GF-D8 (cell line): ENCODE measurements around the gene SLC17A7.

Experiments used
- DNase-seq: peaks from one replicate; lab custom pipeline; 2025; lab: John Stamatoyannopoulos, UW

SLC17A7 gene

DNA sequence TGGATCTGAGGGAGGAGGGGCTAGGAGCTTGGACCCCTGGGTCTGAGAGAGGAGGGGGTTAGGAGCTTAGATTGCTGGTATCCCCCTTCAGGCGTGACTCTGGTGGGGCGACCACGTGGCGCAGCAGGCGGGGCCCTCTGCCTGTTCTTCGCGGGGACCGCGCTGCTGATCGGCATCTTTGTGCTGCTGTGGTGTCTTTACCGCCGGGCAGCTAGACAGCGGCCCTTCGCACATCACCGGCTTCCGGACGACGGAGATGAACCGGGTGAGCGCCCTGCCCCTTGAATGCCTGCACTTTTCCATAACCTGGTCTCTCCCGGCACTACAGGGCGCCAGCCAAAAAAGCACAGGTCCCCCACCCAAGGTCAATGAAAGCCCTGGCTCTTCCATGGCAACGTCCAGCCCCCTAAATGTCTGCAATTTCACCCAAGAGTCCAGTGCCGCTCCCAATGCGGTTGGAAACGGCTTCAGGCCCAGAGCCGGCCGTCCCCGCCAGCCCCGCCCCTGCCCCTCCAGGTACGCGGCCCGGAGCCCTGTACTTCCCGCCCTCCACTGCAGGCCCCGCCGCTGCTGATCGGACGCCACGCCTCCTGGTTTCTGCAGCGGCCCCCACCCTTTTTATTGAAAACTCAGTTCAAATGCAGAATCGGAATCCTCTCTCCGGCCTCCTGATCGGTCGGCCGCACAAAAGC is 13.3 kb downstream of the SLC17A7 start:
- no peak for DNase-seq

GRCh38 chr19:49427339-49427738 is 14.0 kb downstream of the SLC17A7 start:
- DNase-seq = no peak

- DNase-seq = no peak
These were observed 15.3 kb downstream of the SLC17A7 start for GRCh38 chr19:49425922-49426592.

DNA sequence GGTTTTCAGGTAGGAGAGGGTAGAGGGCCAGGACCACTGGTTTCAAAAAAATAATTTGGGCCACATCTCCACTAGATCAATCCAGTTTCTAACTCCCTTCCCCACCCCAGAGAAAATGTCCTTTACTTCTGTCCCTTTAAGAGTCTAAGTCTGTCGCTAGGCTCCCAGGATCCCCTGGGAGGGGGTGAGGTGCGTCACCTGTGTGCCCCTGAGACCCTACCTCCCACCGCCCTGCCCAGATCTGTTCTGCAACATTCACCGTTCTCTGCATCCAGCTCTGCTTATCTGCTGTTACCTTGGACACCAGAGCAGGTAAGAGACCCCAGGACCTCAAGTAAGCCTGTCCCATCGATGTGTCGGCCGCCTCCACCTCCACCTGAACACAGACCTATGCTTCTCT is 16.1 kb downstream of the SLC17A7 start, which contains the start of gene GFY:
GFY (plus strand) TSS at position 211 of the 400 bp plus-strand sequence. CDS start 1,043 bp downstream, outside the sequence.
- DNase-seq = no peak

- no peak for DNase-seq
These were observed 17.4 kb downstream of the SLC17A7 start for GRCh38 chr19:49423985-49424303.

- DNase-seq = no peak
These were observed 18.0 kb downstream of the SLC17A7 start, which contains the start of gene PTH2 for GRCh38 chr19:49423071-49423984. TSS of gene PTH2 (minus strand) at chr19:49423441. CDS start at chr19:49423339, 102 bp downstream.

GRCh38 chr19:49422407-49423070 is 18.8 kb downstream of the SLC17A7 start:
- DNase-seq = no peak

DNA sequence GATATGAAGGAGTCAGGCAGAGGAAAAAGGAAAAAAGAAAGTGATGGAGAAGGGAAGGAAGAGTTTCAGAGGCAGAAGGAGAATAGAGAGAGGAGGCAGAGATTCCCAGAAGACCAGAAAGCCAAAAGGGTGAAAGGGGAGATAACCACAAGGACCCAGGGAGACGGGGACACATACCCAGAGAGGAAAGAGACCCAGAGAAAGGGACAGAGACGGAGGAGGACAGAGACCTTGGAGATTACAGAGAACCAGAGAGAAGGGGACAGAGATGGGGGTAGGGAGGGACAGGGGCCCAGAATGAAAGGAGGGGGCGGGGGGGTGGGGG is 19.5 kb downstream of the SLC17A7 start:
- no peak for DNase-seq

GRCh38 chr19:49421039-49421877 is 20.1 kb downstream of the SLC17A7 start:
- no peak for DNase-seq

GRCh38 chr19:49420227-49420626 is 21.1 kb downstream of the SLC17A7 start:
- no peak for DNase-seq

- no peak for DNase-seq
These were observed 22.2 kb downstream of the SLC17A7 start for GRCh38 chr19:49419173-49419572.

DNA sequence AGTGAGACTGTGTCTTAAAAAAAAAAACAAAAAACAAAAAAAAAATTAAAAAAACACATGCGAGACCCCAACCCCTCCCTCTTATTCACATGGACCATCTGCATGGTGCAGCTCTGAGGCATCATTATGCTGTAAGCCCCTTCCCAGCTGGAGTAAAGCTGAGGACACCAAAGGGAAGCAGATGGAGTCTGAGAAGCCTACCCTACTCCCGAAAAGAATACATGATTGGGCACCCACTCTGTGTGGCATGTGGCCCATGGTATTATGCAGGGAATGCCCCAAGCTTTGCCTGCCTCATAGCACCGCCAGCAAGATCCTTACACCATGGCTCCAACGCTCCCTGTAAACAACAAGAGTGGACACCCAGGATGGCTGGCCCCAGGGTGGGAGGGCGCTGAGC is 22.8 kb downstream of the SLC17A7 start:
- DNase-seq = no peak

- no peak for DNase-seq
These were observed 24.2 kb downstream of the SLC17A7 start for GRCh38 chr19:49417088-49417487.

GRCh38 chr19:49415810-49416200 is 25.5 kb downstream of the SLC17A7 start:
- DNase-seq = peak; percentile 20

- DNase-seq = peak; percentile 91
These were observed 26.1 kb downstream of the SLC17A7 start for GRCh38 chr19:49415102-49415809.

GRCh38 chr19:49414256-49414655 is 27.1 kb downstream of the SLC17A7 start:
- no peak for DNase-seq

- DNase-seq = no peak
These were observed 28.0 kb downstream of the SLC17A7 start for GRCh38 chr19:49413348-49413747.

DNA sequence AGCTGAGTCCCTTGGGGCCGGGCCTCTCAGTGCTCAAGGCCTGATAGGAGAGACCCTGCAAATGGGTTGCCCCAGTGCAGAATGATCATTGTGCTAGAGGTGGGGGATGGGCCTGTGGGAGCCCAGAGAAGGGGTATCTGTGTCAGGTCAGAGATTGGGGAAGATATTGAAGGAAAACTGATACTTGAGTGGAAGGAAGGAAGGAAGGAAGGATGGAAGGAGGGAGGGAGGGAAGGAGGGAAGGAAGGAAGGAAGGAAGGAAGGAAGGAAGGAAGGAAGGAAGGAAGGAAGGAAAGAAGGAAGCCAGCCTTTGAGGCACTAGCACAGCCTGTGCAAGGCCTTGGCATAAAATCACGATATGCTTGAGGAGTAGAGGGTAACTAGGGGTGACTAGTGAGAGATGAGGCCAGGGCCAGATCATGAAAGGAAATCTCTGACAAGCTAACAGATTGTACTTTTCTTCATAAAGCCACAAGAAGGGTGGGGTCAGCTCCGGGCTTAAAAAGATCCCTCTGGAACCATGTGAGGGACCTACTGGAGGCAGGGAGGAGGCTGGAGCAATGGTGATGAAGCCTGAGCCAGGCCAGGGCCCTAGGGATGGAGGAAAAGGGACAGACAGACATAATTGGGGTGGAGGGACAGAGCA is 29.5 kb downstream of the SLC17A7 start:
- no peak for DNase-seq

GRCh38 chr19:49409441-49410029 is 31.8 kb downstream of the SLC17A7 start:
- peak; percentile 69 for DNase-seq
